HG02642 (cell line): ENCODE results near the gene RNF145.
A peak's percentile ranks its signal among the peaks of the same experiment; 100 is the strongest.
"Not testable (repeated sequence)": the region's sequence is repeated elsewhere in the genome, so short reads cannot be mapped to it uniquely, and the experiment has no call there.

Experiments
- ATAC-seq: cut with Tn5 transposase; IDR thresholded peaks from one replicate; pipeline ENCODE4 v1.9.1; 2021; ENCODE audit warnings: mild to moderate bottlenecking; ENCODE audit not compliant: unreplicated experiment, poor library complexity

The RNF145 gene, protein sequence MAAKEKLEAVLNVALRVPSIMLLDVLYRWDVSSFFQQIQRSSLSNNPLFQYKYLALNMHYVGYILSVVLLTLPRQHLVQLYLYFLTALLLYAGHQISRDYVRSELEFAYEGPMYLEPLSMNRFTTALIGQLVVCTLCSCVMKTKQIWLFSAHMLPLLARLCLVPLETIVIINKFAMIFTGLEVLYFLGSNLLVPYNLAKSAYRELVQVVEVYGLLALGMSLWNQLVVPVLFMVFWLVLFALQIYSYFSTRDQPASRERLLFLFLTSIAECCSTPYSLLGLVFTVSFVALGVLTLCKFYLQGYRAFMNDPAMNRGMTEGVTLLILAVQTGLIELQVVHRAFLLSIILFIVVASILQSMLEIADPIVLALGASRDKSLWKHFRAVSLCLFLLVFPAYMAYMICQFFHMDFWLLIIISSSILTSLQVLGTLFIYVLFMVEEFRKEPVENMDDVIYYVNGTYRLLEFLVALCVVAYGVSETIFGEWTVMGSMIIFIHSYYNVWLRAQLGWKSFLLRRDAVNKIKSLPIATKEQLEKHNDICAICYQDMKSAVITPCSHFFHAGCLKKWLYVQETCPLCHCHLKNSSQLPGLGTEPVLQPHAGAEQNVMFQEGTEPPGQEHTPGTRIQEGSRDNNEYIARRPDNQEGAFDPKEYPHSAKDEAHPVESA

DNA sequence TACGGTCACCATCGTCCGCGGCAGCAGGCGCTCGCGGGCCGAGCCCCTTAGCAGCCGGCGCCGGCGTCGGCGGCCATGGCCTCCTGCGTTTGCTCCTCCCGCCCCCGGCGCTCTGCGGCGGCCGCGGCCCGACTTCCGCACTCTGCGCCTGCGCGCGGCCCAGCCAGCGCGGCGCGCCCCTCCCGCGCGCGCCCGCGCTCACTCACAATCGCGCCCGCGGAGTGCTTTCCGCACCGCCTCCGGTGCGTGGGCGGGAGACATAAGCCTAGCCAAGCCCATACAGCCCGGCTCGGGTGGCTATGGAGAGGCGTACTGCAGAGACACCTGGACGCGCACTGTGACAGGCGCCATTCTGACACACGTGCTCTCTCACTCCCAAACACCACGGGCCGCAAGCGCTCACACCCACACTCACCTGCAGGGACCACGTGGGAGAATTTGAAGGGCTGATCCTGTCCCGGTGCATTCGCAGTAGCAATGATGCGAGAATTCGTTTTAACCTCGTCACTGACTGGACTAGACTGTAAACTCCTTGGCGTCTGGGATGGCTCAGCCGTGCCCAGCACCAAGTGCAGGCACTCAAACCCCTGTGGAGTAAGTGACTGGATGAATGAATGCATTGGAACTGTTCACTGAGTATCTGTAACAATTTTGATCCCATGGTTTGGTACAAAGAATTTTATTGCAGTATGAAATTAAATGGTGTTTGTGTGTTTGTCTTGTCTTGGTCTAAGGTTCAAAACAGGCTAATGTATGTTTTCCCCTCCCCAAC is at the start of gene RNF145:
Gene RNF145 (minus strand): TSS at position 116 of the 772 bp plus-strand sequence. CDS start 5,936 bp downstream, outside the sequence.
- peak; percentile 84 for ATAC-seq

DNA sequence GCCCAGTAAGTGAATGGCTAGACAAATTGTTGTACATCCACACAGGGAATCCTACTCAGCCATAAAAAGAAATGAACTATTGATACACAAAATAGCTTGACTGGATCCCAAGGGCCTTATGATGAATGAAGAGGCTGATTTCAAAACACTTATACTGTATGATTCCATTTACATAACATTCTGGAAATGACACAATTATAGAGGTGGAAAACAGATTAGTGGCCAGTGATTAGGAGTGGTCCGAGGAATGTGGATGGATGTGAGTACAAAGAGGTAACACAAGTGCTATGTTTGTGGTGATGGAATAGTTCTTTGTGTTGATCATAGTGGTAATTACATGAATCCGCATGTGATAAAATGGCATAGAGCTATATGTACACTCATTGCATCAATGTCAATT is 49.0 kb upstream of the RNF145 start:
- no peak for ATAC-seq

DNA sequence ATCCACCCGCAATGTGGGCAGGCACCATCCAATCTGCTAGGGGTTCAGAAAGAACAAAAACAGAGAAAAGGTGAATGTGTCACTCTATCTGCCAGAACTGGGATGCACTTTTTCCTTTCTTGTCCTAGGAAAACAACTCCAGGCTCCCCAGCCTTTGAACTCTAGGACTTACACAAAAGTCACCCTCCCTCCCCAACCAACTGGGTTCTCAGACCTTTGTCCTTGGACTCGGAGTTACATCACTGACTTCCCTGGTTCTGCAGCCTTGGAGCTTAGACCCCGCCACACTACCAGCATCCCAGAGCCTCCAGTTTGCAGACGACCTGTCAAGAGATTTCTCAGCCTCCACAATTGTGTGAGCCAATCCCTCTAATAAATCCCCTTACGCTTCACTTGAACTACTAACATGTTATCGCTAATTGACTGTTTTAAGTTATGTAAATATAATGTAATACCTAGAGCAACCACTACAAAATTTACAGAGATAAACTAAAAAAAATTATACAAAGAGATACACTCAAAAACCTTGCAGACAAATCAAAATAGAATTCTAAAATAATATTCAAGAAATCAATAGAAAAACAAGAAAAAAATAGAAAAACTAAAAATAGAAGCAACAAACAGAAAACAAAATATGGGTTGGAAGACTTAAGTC is 48.4 kb upstream of the RNF145 start:
- ATAC-seq = no peak

DNA sequence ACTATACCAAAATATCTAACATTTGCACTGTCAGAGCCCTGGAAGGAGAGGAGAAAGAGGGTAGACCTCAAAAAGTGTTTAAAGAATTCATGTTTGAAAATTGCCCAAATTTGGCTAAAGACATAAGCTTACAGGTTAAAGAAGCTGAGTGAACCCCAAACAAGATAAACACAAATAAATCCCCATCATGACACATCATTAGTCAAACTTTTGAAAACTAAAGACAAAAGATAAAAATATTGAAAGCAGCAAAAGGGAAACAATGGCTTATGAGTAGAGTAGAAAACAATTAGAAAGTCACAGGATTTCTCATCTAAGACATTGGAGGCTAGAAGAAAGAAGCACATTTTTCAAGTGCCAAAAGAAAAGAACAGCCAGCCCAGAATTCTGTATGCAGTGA is 47.7 kb upstream of the RNF145 start:
- no peak for ATAC-seq

DNA sequence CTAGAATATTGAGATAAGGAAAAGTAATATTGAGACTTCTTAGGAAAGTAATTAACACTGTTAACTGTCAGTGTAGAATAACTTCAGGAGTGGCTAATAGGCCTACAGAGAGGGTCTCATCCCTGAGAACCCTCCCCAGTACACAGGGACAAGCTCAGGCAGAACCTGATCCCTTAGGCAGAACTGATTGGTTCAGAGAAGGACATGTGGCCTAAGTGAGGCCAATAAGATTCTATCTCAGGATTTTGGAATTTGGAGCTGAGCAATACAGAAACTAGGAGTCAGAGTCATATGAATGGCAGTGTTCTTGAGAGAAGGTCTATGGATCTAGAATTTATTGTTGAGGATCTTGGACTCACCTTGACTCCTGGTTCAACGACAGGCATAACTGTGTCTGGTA is 42.8 kb upstream of the RNF145 start:
- no peak for ATAC-seq

DNA sequence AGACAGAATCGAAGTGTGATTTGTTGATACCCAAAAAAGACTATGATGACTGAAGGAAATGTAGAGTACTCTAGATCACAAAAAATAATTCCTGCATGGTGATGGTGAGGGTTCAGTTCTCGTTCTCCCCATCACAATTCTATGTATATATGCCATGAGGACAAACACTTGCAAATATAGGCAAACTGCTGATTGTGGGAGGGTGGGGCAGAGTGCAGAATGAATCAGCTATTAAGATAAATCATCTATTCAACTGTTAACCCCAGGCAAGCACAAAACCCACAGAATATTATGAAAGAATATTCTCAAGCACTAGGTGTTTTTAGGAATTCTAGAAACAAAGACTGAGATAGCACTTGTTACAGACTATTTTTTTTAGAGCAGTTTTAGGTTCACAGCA is 39.8 kb upstream of the RNF145 start:
- ATAC-seq = no peak

DNA sequence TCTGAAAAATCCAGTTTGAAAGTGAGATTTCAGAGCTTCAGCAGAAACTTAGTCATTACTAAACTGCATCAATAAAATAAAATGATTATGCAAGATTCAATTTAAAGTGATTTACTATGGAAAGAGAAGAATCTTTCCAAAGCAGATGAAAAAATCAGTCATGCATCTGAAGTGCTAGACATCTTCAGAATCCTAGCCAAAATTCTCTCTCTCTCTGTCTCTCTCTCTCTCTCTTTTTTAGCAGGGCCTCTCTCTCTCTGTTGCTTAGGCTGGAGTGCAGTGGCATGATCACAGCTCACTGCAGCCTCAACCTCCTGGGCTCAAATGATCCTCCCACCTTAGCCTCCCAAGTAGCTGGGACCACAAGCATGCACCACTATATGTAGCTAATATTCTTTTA is 35.5 kb upstream of the RNF145 start:
- no peak for ATAC-seq

DNA sequence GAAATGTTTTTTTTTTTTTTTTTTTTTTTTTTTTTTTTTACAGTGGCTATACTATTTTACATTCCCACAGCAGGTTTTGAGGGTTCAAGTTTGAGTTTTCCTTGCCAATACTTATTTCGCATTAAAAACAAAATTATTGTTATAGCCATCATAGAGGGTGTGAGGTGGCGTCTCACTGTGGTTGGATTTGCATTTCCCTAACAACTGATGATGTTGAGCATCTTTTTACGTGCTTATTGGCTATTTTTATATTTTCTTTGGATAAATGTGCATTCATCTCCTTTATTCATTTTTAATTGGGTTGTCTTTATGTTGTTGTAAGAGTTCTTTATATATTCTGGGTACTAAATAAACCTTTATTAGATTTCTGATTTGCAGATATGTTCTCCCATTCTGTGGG is 34.8 kb upstream of the RNF145 start:
- ATAC-seq = no peak

DNA sequence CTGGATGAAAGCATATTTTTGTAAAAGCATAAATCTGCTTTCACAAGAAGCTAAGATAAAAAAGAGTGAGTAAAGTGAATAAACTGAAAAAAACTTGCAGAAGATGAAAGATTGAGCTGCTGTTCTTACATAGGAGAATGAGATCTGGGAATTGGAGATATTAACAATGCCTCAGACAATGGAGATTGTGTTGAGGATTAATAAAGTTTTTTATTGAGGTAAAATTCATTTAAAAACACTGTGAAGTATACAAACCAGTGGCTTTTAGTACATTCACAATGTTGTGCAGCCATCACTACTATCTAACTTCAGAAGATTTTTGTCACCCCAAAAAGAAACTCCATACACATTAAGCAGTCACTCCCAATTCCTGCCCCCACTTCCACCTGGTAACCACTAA is 34.0 kb upstream of the RNF145 start:
- no peak for ATAC-seq

DNA sequence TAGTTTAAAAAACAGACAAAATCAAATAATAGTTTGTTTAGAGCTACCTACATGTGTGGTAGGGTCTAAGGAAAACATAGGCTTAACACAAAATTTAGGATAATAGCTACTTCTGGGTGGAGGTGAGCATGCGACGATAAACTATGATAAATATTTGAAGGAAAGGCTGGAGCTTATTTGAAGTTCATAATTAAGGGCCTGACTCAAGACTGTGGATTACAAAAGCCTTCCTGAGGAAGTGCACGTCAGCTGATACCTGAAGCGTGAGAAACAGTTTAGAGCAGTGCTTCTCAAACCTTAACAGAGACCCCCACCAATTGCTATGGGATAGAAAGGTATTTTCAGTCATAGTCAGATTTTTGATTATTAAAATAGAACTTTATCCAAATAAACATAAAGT is 33.3 kb upstream of the RNF145 start:
- ATAC-seq = no peak

DNA sequence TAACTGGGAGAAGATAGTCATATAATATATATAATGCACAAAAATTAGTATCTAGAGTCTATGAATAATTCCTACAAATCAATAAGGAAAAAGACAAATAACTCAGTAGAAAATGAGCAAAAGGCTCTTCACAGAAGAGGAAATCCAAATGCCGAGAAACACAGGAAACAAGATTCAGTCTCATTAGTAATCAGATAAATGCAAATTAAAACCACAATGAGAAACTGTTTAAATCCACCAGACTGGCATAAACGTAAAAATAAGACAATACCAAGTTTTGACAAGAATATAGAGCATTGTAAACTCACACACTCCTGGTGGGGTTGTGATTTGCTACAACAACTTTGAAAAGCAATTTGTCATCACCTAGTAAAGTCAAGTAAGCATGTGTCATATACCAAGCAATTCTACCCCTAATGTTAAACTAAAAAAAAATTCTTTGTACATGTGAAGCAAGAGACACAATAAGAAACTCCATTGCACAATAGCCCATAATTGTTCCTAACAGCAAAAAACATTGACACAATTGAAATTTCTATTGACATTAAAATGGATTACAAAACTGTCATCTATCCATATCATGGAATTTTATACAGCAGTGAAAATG is 32.7 kb upstream of the RNF145 start:
- no peak for ATAC-seq

DNA sequence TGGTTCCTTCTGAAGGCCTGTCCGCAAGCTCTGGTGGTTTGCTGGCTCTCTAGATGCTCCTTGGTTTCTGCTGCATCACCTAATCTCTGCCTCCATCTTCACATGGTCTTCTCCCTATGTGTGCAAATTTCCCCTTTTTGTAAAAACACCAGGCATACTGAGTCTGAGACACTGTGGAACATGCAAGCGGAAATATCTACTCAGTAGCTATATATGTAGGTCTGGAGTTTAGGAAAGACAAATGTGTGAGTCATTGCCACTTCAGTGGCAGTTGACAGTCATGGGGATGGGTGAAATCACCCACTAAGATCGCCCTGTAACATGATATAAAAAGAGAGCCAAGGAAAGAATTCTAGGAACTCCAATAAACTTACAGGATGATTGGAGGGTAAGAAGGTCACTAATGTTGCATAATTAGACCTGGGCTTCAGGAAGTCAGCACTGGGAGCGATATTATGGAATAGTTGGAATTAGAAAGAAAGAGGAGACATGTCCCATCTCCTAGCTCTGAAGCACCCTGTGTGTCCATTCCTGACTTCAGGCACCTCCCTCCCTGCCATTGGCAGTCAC is 31.0 kb upstream of the RNF145 start:
- no peak for ATAC-seq

DNA sequence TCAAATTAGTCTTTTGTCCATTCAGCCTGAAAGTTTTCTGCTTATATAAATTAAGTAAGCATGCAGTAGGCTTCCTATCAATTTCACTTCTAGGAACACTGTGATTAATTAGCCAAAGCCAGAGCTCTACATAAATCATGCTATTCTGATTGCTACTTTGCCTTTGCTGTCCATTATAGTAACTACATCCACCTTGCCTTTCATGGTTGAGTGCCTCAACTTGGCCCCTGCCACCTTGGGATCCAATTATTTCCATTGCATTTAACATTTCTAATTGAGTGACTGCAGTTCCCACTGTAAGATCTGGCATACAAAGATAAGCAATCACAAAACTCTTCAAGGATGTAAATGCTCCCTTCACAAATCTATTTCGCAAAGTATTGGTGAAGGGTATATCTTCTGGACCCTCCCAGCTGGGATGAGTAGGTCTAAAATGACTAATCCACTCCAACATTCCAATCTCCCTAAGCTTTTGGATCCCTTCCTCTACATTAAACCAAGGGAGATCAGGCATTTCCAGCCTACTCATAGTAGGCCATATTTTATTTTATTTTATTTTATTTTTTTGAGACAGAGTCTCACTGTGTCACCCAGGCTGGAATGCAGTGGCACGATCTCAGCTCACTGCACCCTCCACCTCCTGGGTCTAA is 26.6 kb upstream of the RNF145 start:
- not testable (repeated sequence) for ATAC-seq

DNA sequence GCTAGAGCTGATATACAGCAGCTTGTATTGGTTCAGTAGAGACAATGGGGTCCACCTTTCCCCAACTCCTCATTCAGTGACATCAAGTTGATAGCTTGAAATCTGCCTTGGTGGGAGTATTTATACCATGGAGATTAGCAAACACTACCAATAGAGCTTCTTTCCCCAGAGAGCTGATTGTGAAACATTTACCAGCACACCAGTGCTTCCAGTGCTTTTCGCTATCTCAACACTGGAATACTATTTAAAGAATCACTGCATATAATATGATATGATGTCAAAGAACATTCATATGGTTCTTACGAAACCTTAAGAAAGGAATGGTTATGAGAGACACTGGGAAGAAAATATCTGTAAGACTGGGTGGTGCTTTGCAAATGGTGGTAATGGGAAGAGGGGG is 21.8 kb upstream of the RNF145 start:
- no peak for ATAC-seq

DNA sequence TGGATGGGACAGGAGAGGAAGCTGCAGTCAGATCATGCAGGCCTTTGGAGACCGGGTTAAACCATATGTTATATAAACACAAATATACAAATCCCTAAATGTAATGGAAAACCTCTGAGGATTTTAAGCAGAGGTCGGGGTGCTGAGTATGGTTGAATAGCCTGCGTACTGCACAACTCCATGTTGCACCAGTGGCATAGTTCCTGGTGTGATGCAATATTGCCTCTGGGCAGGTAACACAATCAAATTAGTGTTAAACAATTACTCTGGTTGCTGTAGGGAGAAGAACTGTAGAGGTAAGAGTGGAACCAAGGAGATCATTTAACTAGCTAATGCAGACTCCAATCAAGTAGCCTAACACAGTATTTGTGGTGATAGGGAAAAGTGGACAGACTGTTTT is 21.3 kb upstream of the RNF145 start:
- no peak for ATAC-seq

DNA sequence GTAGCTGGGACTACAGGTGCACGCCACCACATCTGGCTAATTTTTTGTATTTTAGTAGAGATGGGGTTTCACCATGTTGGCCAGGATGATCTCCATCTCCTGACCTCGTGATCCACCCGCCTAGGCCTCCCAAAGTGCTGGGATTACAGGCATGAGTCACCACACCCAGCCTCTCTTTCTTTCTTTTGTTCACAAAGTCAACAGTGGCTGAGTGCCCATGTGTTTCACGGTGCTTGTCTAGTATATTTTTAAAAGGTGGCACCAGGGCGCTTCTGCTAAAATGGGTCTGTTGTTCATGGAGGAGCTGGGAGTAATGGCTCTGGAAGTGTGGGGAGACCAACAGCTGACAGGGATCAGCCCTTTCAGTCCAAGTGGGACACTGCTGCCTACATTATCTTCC is 18.7 kb upstream of the RNF145 start:
- ATAC-seq = not testable (repeated sequence)

DNA sequence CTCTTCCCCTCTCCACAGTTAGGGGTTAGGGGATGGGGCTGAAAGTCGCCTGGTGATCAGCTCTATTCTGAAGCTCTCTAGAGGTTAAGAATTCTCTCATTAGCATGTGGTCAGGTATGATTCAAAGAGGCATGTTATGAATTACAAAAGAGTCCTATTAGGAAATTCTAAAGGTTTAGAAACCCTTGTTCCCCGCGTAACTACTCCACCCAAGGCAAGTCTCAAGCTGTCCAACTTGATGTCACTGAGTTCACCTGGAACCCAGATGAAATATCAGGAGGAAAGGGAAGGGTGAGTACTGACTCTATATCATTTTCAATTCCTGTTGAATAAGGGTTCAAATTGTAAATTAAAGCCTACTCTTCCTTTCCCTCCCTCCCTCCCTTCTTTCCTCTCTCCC is 18.1 kb upstream of the RNF145 start:
- ATAC-seq = no peak

DNA sequence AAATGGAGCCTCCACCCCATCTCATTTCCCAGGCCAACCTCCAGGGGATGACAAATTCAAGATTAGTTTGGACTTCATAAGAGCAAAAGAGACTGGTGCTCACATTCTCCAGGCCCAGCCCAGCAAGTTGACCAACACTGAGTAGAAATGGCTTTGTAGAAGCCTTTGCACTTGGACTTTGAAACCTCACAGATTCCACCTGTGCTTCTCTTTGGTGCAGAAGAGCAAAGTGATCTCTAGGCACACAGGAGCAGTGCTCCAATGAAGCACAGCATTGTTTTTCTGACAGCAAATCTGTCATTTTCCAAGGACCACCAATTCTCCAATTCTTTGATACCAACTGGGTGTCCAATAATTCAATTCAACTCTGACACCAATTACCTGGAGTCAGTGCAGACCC is 17.1 kb upstream of the RNF145 start:
- no peak for ATAC-seq

DNA sequence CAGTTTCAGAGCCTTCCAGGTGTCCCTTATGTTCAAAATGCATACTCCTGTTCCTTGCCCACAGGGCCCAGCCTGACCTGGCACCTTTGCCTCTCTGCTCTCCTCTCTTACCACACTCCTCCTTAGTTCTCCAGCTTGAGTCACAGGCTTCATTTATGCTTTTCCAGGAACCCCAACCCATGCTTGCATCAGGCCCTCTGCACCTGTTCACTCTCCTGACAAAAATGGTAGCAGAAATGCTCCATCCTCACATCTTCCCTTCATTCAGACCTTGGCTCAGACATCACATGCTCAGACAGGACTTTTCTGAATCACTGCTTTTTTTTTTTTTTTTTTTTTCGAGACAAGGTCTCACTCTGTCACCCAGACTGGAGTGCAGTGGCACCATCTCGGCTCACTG is 15.1 kb upstream of the RNF145 start:
- ATAC-seq = no peak
